ENCODE results near the gene ROPN1.

Gene ROPN1

GRCh38 chr3:124032881-124033359 lies 41.0 kb upstream of the ROPN1 start (continued):
- TF ChIP-seq, protein P1, sequence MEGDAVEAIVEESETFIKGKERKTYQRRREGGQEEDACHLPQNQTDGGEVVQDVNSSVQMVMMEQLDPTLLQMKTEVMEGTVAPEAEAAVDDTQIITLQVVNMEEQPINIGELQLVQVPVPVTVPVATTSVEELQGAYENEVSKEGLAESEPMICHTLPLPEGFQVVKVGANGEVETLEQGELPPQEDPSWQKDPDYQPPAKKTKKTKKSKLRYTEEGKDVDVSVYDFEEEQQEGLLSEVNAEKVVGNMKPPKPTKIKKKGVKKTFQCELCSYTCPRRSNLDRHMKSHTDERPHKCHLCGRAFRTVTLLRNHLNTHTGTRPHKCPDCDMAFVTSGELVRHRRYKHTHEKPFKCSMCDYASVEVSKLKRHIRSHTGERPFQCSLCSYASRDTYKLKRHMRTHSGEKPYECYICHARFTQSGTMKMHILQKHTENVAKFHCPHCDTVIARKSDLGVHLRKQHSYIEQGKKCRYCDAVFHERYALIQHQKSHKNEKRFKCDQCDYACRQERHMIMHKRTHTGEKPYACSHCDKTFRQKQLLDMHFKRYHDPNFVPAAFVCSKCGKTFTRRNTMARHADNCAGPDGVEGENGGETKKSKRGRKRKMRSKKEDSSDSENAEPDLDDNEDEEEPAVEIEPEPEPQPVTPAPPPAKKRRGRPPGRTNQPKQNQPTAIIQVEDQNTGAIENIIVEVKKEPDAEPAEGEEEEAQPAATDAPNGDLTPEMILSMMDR (tag by site-specific recombination; IDR thresholded peaks at IDR 0.05) = peak; percentile 50
- TF ChIP-seq KLF1 (tag by site-specific recombination; IDR thresholded peaks at IDR 0.05) = no peak
- TF ChIP-seq ZNF37A (tag by site-specific recombination; IDR thresholded peaks at IDR 0.05) = peak; percentile 26; the same call in 1 of the 2 replicates
- no peak for TF ChIP-seq ZNF768 (tag by site-specific recombination; IDR thresholded peaks at IDR 0.05)
- no peak for TF ChIP-seq ZNF843 (tag by site-specific recombination; IDR thresholded peaks at IDR 0.05)
- TF ChIP-seq ZFP37 (tag by site-specific recombination; IDR thresholded peaks at IDR 0.05) = no peak
- TF ChIP-seq ZNF624 (tag by site-specific recombination; IDR thresholded peaks at IDR 0.05) = no peak
- TF ChIP-seq ZBTB20 (tag by site-specific recombination; IDR thresholded peaks at IDR 0.05) = no peak
- TF ChIP-seq ZNF660 (tag by site-specific recombination; IDR thresholded peaks at IDR 0.05) = 0 out of 2 replicates have a peak, but pooled peaks have one; percentile 67
- peak; percentile 56; the same call in 1 of the 2 replicates for TF ChIP-seq ZNF16 (tag by site-specific recombination; IDR thresholded peaks at IDR 0.05; ENCODE audit: low read depth)

- peak overlapping the region; percentile 72; the same call in 1 of the 2 replicates for H3K27ac ChIP-seq (ENCODE audit: extremely low read depth, low read depth, low read length)
- no peaks in the 10 kb centered on the region for H3K36me3 ChIP-seq (ENCODE audit: control insufficient read depth in 2 of 2, insufficient read depth in 1 of 2, low read length in 2 of 2)
- H3K4me1 ChIP-seq (ENCODE audit: control insufficient read depth, insufficient read depth, low read length) = no peaks in the 10 kb centered on the region
- CTCF ChIA-PET = interaction anchor here (0.7 to 2.2 kb wide), 12 partner anchors 10 to 521 kb away, joined by 3 to 10 read pairs (median 3); no protein-coding TSS in a partner anchor
- no peaks in the 10 kb centered on the region for H3K9me3 ChIP-seq (ENCODE audit: control insufficient read depth, insufficient read depth, low read depth, low read length)
- H3K4me3 ChIP-seq (ENCODE audit: low read depth, low read length) = peak overlapping the region; percentile 79
- POLR2A ChIA-PET = interaction anchor here (0.8 to 1.3 kb wide), 3 partner anchors 71 to 524 kb away, joined by 3 read pairs; partner anchors contain the start of gene CCDC14
- TF ChIP-seq ZNF658 (tag by site-specific recombination; IDR thresholded peaks at IDR 0.05) (no peak), ZIC2 (tag by site-specific recombination; IDR thresholded peaks at IDR 0.05) (no peak), ZBTB17 (tag by site-specific recombination; IDR thresholded peaks at IDR 0.05) (peak; percentile 84), ZNF558 (tag by site-specific recombination; IDR thresholded peaks at IDR 0.05) (no peak), SETDB1 (IDR thresholded peaks at IDR 0.05; ENCODE audit: insufficient read length, low read length) (no peak), ZNF600 (tag by site-specific recombination; IDR thresholded peaks at IDR 0.05) (no peak), MYNN (tag by site-specific recombination; IDR thresholded peaks at IDR 0.05; ENCODE audit: borderline replicate concordance) (no peak), ZBTB1 (tag by site-specific recombination; IDR thresholded peaks at IDR 0.05) (no peak), ZNF692 (tag by site-specific recombination; IDR thresholded peaks at IDR 0.05) (no peak; the same call in 1 of the 2 replicates), GLI4 (tag by site-specific recombination; IDR thresholded peaks at IDR 0.05) (no peak), PATZ1 (tag by site-specific recombination; IDR thresholded peaks at IDR 0.05) (0 out of 2 replicates have a peak, but pooled peaks have one; percentile 28), ZBTB20 (tag by site-specific recombination; IDR thresholded peaks at IDR 0.05) (peak; percentile 52)
- TF ChIP-seq, protein P2, sequence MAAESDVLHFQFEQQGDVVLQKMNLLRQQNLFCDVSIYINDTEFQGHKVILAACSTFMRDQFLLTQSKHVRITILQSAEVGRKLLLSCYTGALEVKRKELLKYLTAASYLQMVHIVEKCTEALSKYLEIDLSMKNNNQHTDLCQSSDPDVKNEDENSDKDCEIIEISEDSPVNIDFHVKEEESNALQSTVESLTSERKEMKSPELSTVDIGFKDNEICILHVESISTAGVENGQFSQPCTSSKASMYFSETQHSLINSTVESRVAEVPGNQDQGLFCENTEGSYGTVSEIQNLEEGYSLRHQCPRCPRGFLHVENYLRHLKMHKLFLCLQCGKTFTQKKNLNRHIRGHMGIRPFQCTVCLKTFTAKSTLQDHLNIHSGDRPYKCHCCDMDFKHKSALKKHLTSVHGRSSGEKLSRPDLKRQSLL (tag by site-specific recombination; IDR thresholded peaks at IDR 0.05) = no peak
- TF ChIP-seq, protein P3, sequence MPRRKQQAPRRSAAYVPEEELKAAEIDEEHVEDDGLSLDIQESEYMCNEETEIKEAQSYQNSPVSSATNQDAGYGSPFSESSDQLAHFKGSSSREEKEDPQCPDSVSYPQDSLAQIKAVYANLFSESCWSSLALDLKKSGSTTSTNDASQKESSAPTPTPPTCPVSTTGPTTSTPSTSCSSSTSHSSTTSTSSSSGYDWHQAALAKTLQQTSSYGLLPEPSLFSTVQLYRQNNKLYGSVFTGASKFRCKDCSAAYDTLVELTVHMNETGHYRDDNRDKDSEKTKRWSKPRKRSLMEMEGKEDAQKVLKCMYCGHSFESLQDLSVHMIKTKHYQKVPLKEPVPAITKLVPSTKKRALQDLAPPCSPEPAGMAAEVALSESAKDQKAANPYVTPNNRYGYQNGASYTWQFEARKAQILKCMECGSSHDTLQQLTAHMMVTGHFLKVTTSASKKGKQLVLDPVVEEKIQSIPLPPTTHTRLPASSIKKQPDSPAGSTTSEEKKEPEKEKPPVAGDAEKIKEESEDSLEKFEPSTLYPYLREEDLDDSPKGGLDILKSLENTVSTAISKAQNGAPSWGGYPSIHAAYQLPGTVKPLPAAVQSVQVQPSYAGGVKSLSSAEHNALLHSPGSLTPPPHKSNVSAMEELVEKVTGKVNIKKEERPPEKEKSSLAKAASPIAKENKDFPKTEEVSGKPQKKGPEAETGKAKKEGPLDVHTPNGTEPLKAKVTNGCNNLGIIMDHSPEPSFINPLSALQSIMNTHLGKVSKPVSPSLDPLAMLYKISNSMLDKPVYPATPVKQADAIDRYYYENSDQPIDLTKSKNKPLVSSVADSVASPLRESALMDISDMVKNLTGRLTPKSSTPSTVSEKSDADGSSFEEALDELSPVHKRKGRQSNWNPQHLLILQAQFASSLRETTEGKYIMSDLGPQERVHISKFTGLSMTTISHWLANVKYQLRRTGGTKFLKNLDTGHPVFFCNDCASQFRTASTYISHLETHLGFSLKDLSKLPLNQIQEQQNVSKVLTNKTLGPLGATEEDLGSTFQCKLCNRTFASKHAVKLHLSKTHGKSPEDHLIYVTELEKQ (tag by site-specific recombination; IDR thresholded peaks at IDR 0.05; ENCODE audit: borderline replicate concordance) = no peak
- TF ChIP-seq, protein P4, sequence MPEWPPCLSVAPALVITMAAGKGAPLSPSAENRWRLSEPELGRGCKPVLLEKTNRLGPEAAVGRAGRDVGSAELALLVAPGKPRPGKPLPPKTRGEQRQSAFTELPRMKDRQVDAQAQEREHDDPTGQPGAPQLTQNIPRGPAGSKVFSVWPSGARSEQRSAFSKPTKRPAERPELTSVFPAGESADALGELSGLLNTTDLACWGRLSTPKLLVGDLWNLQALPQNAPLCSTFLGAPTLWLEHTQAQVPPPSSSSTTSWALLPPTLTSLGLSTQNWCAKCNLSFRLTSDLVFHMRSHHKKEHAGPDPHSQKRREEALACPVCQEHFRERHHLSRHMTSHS (tag by site-specific recombination; IDR thresholded peaks at IDR 0.05) = no peak
Observed at GRCh38 chr3:124032311-124032880, 40.5 kb upstream of the ROPN1 start.
